Effector memory CD4-positive, alpha-beta T cell (primary cell): Measurements from ENCODE around the gene FGGY.

Source experiments
- DNase-seq, 3 donors: peaks; one replicate each; pipeline ENCODE4 v3.0.0-alpha.2; 2020
- H3K27ac ChIP-seq: 2 replicates; pipeline ENCODE4 v1.7.0; 2013; ENCODE audit warnings: mild to moderate bottlenecking, low read length, moderate library complexity; ENCODE audit not compliant: insufficient read depth, poor library complexity, severe bottlenecking
- H3K27me3 ChIP-seq: replicated peaks from 2 replicates; pipeline ENCODE4 v1.7.0; 2013; ENCODE audit warnings: mild to moderate bottlenecking, low read length; ENCODE audit not compliant: insufficient read depth, control insufficient read depth, poor library complexity, severe bottlenecking
- H3K36me3 ChIP-seq: 2 replicates; pipeline ENCODE4 v1.7.0; 2013; ENCODE audit warnings: mild to moderate bottlenecking, low read length, moderate library complexity; ENCODE audit not compliant: control insufficient read depth, insufficient read depth
- H3K4me1 ChIP-seq: 2 replicates; pipeline ENCODE4 v1.7.0; 2013; ENCODE audit warnings: low read length, mild to moderate bottlenecking; ENCODE audit not compliant: control insufficient read depth, insufficient read depth, poor library complexity, severe bottlenecking
- H3K4me3 ChIP-seq: 2 replicates; pipeline ENCODE4 v1.7.0; 2013; ENCODE audit warnings: low read length, low read depth, mild to moderate bottlenecking; ENCODE audit not compliant: insufficient read depth, poor library complexity, severe bottlenecking
- H3K9me3 ChIP-seq: 2 replicates; pipeline ENCODE4 v1.7.0; 2013; ENCODE audit warnings: mild to moderate bottlenecking, low read length, moderate library complexity; ENCODE audit not compliant: control insufficient read depth

The FGGY gene

DNA sequence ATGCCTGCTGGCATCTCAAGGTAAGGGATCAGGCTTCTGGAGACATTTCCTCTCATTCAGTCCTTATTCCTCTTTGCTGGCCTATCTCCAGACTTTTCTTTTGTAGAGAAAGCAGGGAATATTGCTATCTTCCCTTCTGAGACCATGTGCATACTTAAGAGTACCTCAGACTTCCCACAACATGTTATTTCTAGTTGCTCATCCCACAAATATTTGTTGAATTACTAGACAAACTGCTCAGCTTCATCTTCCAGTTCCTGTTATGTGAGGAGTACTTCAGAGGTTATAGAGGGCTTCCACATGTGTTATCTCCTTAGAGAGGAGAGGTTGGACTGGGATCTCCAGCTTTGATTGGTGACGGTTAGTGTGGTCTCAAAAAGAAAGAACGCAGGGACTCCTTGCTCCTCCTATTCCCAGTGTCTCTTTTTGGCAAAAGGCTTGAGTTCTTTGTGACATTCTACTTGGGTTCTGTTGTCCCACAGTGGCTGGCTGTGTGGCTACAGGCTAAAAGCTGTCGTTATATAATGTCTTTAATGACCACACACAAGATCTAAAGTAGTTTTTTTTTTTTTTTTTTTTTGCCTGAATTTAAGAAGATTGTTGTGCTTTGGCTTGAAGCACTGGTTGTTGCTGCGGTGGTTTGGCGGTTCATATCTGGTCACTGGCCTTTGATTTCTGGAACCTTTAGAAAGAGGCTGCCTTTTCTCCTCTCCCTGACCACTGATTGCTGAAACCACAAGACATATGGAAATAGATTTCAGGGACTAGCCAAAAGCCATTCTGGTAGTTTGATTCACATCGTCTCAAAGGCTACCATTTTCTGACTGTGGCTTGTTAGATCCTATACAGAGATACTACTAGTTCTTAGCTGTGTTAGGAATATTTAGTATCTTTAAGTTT is 78.7 kb downstream of the FGGY start:
- no peak overlapping the region for H3K4me3 ChIP-seq

DNA sequence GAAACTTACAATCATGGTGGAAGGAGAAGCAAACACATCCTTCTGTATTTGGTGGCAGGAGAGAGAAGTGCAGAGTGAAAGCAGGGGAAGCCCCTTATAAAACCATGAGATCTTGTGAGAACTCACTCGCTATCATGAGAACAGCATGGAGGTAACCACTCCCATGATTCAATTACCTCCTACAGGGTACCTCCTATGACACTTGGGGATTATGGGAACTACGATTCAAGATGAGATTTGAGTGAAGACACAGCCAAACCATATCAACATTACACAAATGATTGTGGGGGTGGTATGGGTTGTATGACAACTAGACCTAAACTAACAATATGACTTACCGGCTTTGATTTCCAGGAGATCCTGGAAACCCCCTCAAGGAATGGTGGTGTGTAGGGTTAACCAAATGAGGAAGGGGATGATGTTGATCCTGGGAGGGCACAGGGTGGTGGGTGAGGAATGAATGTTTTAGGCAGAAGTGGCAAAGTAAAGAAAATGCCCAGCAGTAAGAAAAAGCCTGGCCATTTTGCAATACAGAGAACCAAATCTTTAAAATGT is 80.5 kb downstream of the FGGY start:
- Histone ChIP-seq H3K27me3 (no peaks in the 10 kb centered on the region), H3K36me3 (no peaks in the 10 kb centered on the region), H3K9me3 (no peaks in the 10 kb centered on the region), H3K4me3 (no peak overlapping the region), H3K4me1 (no peaks in the 10 kb centered on the region), H3K27ac (no peak overlapping the region)
- DNase-seq = no peak

More for the DNA sequence above, 78.7 kb downstream of the FGGY start:
- no peaks in the 10 kb centered on the region for H3K27me3 ChIP-seq
- no peaks in the 10 kb centered on the region for H3K4me1 ChIP-seq
- H3K27ac ChIP-seq = no peak overlapping the region
- DNase-seq = no peak
- no peaks in the 10 kb centered on the region for H3K36me3 ChIP-seq
- H3K9me3 ChIP-seq = no peaks in the 10 kb centered on the region

DNA sequence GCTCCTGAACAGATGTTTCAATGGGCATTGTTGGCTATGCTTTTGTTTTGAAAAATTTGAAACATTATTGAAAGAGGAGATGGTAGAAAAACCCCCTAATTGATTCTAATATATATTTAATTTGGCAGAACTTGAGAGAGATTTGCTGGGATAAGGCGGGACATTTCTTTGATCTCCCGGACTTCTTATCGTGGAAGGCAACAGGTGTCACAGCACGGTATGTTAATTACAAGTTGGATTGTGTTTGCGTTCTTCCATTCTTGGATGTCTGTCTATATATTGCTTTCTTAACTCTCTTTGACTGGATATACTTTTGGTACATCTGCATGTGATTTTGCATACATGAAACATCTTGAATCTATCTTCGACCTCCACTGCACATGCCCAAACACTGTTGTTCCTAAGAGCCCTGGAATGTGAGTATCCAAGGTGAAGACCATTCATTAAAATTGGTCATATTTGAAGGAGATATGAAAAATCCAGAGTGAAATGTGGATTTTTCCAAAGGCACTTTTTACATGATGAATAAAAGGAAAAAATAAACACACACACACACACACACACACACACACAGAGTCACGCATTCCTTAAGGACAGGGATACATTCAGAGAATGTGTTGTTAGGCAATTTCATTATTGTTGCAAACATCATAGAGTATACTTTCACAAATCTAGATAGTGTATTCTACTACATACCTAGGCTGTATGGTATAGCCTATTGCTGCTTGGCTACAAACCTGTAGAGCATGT is 81.9 kb downstream of the FGGY start:
- no peak overlapping the region for H3K4me3 ChIP-seq
- H3K4me1 ChIP-seq = no peaks in the 10 kb centered on the region
- no peak for DNase-seq
- H3K36me3 ChIP-seq = no peaks in the 10 kb centered on the region
- H3K27ac ChIP-seq = no peak overlapping the region
- H3K9me3 ChIP-seq = no peaks in the 10 kb centered on the region
- H3K27me3 ChIP-seq = no peaks in the 10 kb centered on the region

DNA sequence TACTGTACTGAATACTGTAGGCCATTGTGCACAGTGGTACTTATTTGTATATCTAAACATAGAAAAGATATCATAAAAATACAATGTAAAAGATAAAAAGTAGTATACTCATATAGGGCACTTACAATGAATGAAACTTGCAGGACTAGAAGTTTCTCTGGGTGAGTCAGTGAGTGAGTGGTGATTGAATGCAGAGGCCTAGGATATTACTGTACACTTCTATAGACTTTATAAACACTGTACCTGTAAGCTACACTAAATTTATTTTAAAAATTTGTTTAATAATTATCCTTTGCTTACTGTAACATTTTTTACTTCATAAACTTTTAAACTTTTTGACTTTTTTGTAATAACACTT is 82.5 kb downstream of the FGGY start:
- no peak overlapping the region for H3K27ac ChIP-seq
- H3K4me1 ChIP-seq = no peaks in the 10 kb centered on the region
- DNase-seq = no peak
- no peaks in the 10 kb centered on the region for H3K36me3 ChIP-seq
- H3K9me3 ChIP-seq = no peaks in the 10 kb centered on the region
- H3K27me3 ChIP-seq = no peaks in the 10 kb centered on the region
- no peak overlapping the region for H3K4me3 ChIP-seq

DNA sequence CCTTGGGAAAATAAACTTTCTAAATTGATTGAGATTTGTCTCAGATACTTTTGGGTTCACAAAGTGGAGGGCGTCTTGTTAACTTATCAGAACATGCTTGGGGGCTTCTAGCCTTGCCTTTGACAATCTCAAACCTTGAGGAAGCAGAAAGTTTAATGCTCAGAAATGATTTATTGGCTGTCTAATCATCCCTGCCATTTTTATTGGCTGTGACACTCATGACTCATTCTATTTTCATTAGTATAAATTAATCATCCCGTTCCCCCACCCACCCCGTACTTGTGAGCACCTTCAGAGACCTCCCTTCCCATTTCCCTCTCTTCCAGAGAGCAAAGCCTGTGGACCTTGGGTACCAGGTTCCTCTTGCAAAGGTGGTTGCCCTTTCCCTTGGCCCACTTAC is 87.1 kb downstream of the FGGY start:
- no peaks in the 10 kb centered on the region for H3K27me3 ChIP-seq
- H3K36me3 ChIP-seq = no peaks in the 10 kb centered on the region
- DNase-seq = no peak
- no peak overlapping the region for H3K27ac ChIP-seq
- H3K9me3 ChIP-seq = no peaks in the 10 kb centered on the region
- no peaks in the 10 kb centered on the region for H3K4me1 ChIP-seq
- no peak overlapping the region for H3K4me3 ChIP-seq

DNA sequence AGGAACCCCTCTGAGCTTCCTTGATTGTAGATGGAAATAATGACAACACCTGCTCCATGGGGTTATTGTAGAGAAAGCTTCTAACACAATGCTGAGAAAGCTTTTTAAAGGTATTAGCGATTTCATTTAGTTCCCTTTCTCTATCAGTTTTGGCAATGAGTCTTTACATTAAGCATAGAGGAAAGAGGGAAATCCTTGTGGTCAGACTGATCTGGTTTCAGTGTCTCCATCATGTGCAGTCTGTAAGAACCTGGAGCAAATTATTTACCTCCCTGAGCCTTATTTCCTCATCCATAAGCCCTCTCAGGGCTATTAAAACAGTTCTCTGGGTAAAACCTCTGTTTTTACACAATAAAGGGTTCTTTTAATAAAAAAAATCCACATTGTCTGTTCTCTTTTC is 87.5 kb downstream of the FGGY start:
- Histone ChIP-seq H3K4me1 (no peaks in the 10 kb centered on the region), H3K4me3 (no peak overlapping the region), H3K9me3 (no peaks in the 10 kb centered on the region), H3K36me3 (no peaks in the 10 kb centered on the region), H3K27ac (no peak overlapping the region), H3K27me3 (no peaks in the 10 kb centered on the region)
- no peak for DNase-seq

DNA sequence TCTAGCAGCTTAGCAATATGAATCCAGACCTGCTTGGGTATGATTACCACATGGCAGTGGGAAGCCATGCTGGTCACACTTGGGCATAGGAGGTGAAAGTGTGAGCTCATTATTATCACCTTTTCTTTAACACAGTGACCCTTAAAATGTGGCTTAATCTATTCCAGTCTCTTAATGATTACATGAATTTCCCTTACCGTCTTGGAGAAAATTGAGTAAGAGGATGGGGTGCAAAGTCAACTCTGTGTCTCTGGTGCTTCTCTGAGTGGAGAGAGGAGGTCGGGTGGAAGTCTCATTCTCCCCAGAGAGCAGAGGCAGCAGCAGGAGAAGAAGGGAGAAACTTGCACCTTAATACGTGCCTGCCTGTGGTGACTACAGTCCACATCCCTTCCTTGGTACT is 91.3 kb downstream of the FGGY start:
- Histone ChIP-seq H3K4me1 (no peaks in the 10 kb centered on the region), H3K9me3 (no peaks in the 10 kb centered on the region)

DNA sequence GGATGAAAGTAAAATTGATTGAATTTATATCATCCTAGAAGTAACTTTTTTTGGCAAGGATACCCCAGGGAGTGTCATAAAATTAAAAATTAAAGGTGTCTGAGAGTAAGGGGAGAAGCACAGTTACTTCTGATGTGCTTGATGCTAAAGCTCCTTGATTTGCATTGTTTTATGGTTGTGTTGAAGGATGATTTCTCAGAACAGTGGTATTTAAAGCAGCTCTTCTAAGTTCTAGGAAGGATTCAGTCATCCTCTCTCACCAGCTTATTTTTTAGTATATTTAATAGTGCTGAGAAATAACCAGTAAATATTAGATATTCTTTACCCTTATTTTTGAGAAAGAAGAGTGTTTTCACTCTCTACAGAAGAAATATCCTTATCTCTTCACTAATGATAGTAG is 93.0 kb downstream of the FGGY start:
- Histone ChIP-seq H3K27ac (no peak overlapping the region), H3K4me3 (no peak overlapping the region), H3K36me3 (no peaks in the 10 kb centered on the region), H3K9me3 (no peaks in the 10 kb centered on the region), H3K4me1 (no peaks in the 10 kb centered on the region), H3K27me3 (no peaks in the 10 kb centered on the region)
- DNase-seq = no peak

More for the DNA sequence above, 91.3 kb downstream of the FGGY start:
- no peak for DNase-seq
- H3K4me3 ChIP-seq = no peak overlapping the region
- H3K27me3 ChIP-seq = no peaks in the 10 kb centered on the region
- H3K36me3 ChIP-seq = no peaks in the 10 kb centered on the region
- no peak overlapping the region for H3K27ac ChIP-seq

DNA sequence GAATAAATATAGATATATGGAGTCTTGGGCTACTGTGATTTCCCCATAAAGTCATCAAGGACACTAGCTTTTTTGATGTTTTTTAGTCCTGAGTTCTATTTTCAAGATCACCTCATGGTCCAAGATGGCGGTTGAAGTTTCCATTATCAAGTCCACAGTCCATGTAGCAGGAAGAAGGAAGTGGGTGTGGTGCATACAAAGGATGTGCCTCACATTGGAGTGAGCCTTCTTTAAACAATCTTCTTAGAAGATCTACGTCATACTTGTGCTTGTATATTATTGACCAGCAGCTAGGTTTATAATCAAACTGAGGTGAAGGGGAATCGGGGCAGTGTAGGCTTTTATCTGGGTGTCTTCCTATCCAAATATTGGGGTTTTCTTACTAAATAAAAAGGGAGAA is 93.4 kb downstream of the FGGY start:
- no peaks in the 10 kb centered on the region for H3K9me3 ChIP-seq
- H3K27ac ChIP-seq = no peak overlapping the region
- DNase-seq = no peak
- H3K4me1 ChIP-seq = no peaks in the 10 kb centered on the region
- H3K4me3 ChIP-seq = no peak overlapping the region
- H3K27me3 ChIP-seq = no peaks in the 10 kb centered on the region
- no peaks in the 10 kb centered on the region for H3K36me3 ChIP-seq
